GM23338 (cell line): ENCODE data around the gene OLR1.

Source experiments
- CREB1 ChIP-seq: fragments of 250-450 bp; sonication (Bioruptor Pico); IDR thresholded peaks from 2 replicates; pipeline ENCODE4 v1.5.0; 2020; ENCODE audit warnings: low read depth, mild to moderate bottlenecking, moderate library complexity
- CTCF ChIP-seq, 2 experiments: fragments of 200-600 bp in 1 of 2; sonication (generic) in 1 of 2; conservative IDR thresholded peaks; 2 replicates each; pipeline versions ENCODE4 v1.5.1 to v1.6.1; 2016 to 2017; ENCODE audit warnings: antibody characterized with exemption in 2 of 2, low read depth in 2 of 2, mild to moderate bottlenecking in 2 of 2, moderate library complexity in 1 of 2
- ETS1 ChIP-seq: IDR thresholded peaks from 2 replicates; pipeline ENCODE4 v1.6.1; 2016; ENCODE audit warnings: antibody characterized with exemption
- EZH2 ChIP-seq: fragments of 200-600 bp; sonication (generic); IDR thresholded peaks from one replicate; pipeline ENCODE4 v1.8.0; 2017; ENCODE audit warnings: antibody characterized with exemption, mild to moderate bottlenecking, low read depth; ENCODE audit not compliant: unreplicated experiment
- EZH2phosphoT487 ChIP-seq: fragments of 200-600 bp; sonication (generic); IDR thresholded peaks from one replicate; pipeline ENCODE4 v1.8.1; 2018; ENCODE audit warnings: antibody characterized with exemption; ENCODE audit not compliant: unreplicated experiment
- JUNB ChIP-seq: IDR thresholded peaks from one replicate; pipeline ENCODE4 v1.6.1; 2016; ENCODE audit warnings: antibody characterized with exemption; ENCODE audit not compliant: unreplicated experiment
- NANOG ChIP-seq: IDR thresholded peaks from 2 replicates; pipeline ENCODE4 v1.6.1; 2016; ENCODE audit warnings: antibody characterized with exemption, borderline replicate concordance
- POLR2AphosphoS5 ChIP-seq: IDR thresholded peaks from 2 replicates; pipeline ENCODE4 v1.6.1; 2016; ENCODE audit warnings: antibody characterized with exemption, low read depth
- REST ChIP-seq: IDR thresholded peaks from one replicate; pipeline ENCODE4 v1.6.1; 2018; ENCODE audit warnings: antibody characterized with exemption; ENCODE audit not compliant: unreplicated experiment
- STAT1 ChIP-seq: IDR thresholded peaks from one replicate; pipeline ENCODE4 v1.6.1; 2016; ENCODE audit warnings: antibody characterized with exemption; ENCODE audit not compliant: unreplicated experiment
- ZNF114 ChIP-seq: fragments of 250-450 bp; sonication (Bioruptor Pico); IDR thresholded peaks from 2 replicates; pipeline ENCODE4 v1.5.0; 2020; ENCODE audit warnings: mild to moderate bottlenecking, moderate library complexity
- ZNF331 ChIP-seq: fragments of 250-450 bp; sonication (Bioruptor Pico); IDR thresholded peaks from 2 replicates; pipeline ENCODE4 v1.5.0; 2020; ENCODE audit warnings: low read depth, mild to moderate bottlenecking, moderate library complexity

- no peak for TF ChIP-seq CTCF (conservative IDR thresholded peaks at IDR 0.05; ENCODE audit: low read depth in 2 of 2)
- no peak for TF ChIP-seq REST
- TF ChIP-seq EZH2: no peak
- TF ChIP-seq POLR2AphosphoS5: no peak
- TF ChIP-seq EZH2phosphoT487: no peak
- no peak for TF ChIP-seq ETS1
- TF ChIP-seq CREB1 (CRISPR knock-in tag): no peak
- TF ChIP-seq STAT1: no peak
- no peak for TF ChIP-seq ZNF331 (CRISPR knock-in tag)
- no peak for TF ChIP-seq ZNF114
- TF ChIP-seq NANOG: no peak
- no peak for TF ChIP-seq JUNB
Observed at GRCh38 chr12:10214136-10214894, 42.4 kb upstream of the OLR1 start.
